ENCODE results near the gene PPP1R1B.
A peak's percentile ranks its signal among the peaks of the same experiment; 100 is the strongest.

PPP1R1B gene

GRCh38 chr17:39632153-39632941 is 5.6 kb downstream of the PPP1R1B start:
- DNase-seq (ENCODE audit: low read depth in 2 of 2), result no peak

GRCh38 chr17:39633570-39634183 is 6.9 kb downstream of the PPP1R1B start:
- no peak for DNase-seq (ENCODE audit: low read depth in 2 of 2)

GRCh38 chr17:39634384-39634871 is 7.7 kb downstream of the PPP1R1B start:
- DNase-seq (ENCODE audit: low read depth in 2 of 2), result no peak

- no peak for DNase-seq (ENCODE audit: low read depth in 2 of 2)
Observed at GRCh38 chr17:39635614-39636176, 8.9 kb downstream of the PPP1R1B start.

- no peak for DNase-seq (ENCODE audit: low read depth in 2 of 2)
Observed at GRCh38 chr17:39636587-39636926, 9.8 kb downstream of the PPP1R1B start.

GRCh38 chr17:39636927-39637736 is 10.4 kb downstream of the PPP1R1B start, which contains the start of gene STARD3:
Gene STARD3, plus strand, starts transcription at chr17:39637144. Its CDS starts 16,388 bp downstream, at chr17:39653532.
- peak; percentile 77 to 80 for DNase-seq (ENCODE audit: low read depth in 2 of 2)

- DNase-seq (ENCODE audit: low read depth in 2 of 2), result no peak
Observed at GRCh38 chr17:39638317-39638716, 11.6 kb downstream of the PPP1R1B start.

GRCh38 chr17:39639043-39639442 is 12.3 kb downstream of the PPP1R1B start:
- no peak for DNase-seq (ENCODE audit: low read depth in 2 of 2)

- DNase-seq (ENCODE audit: low read depth in 2 of 2), result no peak
Observed at GRCh38 chr17:39639566-39640458, 13.1 kb downstream of the PPP1R1B start.

- DNase-seq (ENCODE audit: low read depth in 2 of 2), result no peak
Observed at GRCh38 chr17:39640591-39641031, 13.9 kb downstream of the PPP1R1B start.

- DNase-seq (ENCODE audit: low read depth in 2 of 2), result no peak
Observed at GRCh38 chr17:39641097-39641496, 14.3 kb downstream of the PPP1R1B start.

GRCh38 chr17:39641883-39642282 is 15.1 kb downstream of the PPP1R1B start:
- DNase-seq (ENCODE audit: low read depth in 2 of 2), result no peak

GRCh38 chr17:39642291-39643074 is 15.7 kb downstream of the PPP1R1B start:
- DNase-seq (ENCODE audit: low read depth in 2 of 2), result no peak

- no peak for DNase-seq (ENCODE audit: low read depth in 2 of 2)
Observed at GRCh38 chr17:39643271-39643670, 16.5 kb downstream of the PPP1R1B start.

- DNase-seq (ENCODE audit: low read depth in 2 of 2), result no peak
Observed at GRCh38 chr17:39647256-39647655, 20.5 kb downstream of the PPP1R1B start.

GRCh38 chr17:39648616-39649366 is 22.0 kb downstream of the PPP1R1B start:
- no peak for DNase-seq (ENCODE audit: low read depth in 2 of 2)

- DNase-seq (ENCODE audit: low read depth in 2 of 2), result no peak
Observed at GRCh38 chr17:39650121-39650579, 23.4 kb downstream of the PPP1R1B start.

- DNase-seq (ENCODE audit: low read depth in 2 of 2), result no peak
Observed at GRCh38 chr17:39651923-39652586, 25.3 kb downstream of the PPP1R1B start.

Measured in activated CD8-positive, alpha-beta memory T cell treated with anti-CD3 and anti-CD28 coated beads for 4 hours (primary cell).